GM21737 (cell line): ENCODE results near the gene RAN.
"Not testable (repeated sequence)": the region's sequence is repeated elsewhere in the genome, so short reads cannot be mapped to it uniquely, and the experiment has no call there.

Experiments
- ATAC-seq: cut with Tn5 transposase; IDR thresholded peaks from one replicate; pipeline ENCODE4 v1.9.1; 2021; ENCODE audit warnings: mild to moderate bottlenecking, moderate library complexity; ENCODE audit not compliant: unreplicated experiment

RAN gene

GRCh38 chr12:130871286-130872178 is at the start of gene RAN:
Gene RAN, plus strand, starts transcription at chr12:130872066. Its CDS starts 528 bp downstream, at chr12:130872594.
- ATAC-seq, result peak; percentile 78

DNA sequence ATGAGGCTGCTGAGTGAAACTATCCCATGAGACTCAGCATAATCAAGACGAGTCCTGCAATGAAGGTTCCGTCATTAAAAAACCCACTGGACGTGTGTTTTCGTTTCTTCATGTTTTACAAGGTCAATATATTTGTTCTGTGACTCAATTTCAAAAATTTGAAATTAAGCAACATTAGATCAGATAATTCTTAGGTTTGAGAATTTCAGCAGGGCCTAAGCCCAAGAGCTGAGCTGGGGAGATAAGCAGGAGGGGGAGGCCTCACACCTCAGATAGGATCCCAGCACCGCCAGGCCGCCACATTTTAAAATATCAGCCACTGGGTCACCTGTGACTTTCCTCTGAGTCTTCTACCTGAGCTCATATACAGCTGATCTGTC is 46.1 kb upstream of the RAN start:
- no peak for ATAC-seq

DNA sequence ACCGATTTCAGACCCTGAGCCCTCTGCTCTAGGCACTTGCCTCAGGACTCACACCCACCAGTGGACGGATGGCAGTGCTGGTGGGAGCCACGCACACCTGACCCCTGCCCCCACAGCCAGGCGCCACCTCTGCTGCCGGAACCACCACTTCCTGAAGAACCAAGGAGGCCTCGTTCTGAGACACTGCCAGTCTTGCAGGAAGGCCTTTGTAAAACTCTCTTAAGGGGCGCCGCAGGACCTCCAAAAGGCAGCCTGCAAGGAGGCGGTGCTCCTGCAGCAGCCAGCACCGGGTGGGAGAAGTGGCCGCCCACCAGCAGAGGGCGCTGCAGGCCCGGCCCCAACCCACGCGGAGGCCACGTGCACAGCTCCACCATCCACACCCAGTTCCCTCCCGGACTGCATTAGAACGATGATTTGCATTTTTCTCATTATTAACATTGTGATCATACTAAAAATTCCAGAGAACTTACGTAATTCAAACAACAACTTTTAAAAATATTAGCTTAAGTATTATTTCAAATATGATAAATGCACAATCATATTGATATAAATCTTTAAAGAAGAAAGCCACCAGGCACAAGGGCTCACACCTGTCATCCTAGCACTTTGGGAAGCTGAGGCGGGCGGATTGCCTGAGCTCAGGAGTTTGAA is 45.6 kb upstream of the RAN start:
- no peak for ATAC-seq

DNA sequence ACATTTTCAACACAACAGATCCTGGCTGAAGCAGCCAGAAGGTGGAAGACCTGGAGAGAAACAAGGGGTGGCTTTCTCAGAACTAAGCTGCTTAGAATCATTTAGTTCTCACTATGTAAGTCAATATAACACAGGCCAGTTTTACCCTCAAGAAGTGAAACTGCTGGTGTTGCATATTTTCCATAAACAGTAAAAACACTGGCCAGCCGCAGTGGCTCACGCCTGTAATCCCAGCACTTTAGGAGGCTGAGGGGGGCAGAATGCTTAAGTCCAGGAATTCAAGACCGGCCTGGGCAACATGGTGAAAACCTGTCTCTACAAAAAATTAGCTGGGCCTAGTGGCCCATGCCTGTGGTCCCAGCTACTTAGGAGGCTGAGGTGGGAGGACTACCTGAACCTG is 44.4 kb upstream of the RAN start:
- ATAC-seq, result no peak

DNA sequence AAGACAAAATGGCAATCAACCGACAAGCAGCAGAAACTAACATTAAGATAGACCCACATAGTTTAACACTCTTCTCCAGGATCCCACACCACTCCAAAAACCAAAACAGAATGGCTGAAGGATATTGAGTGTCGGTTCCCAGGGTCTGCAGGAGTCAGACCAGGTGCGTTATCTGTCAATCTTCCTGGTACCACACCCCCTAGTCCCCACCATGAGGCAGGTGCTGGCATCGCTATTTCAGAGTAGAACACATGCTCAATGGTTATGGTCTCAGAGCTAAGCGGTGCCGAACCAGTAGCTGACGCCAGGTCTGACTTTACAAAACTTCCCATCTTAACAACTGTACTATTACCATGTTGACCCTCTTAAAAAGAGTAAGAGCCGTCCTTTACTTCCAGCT is 43.0 kb upstream of the RAN start:
- ATAC-seq, result no peak

DNA sequence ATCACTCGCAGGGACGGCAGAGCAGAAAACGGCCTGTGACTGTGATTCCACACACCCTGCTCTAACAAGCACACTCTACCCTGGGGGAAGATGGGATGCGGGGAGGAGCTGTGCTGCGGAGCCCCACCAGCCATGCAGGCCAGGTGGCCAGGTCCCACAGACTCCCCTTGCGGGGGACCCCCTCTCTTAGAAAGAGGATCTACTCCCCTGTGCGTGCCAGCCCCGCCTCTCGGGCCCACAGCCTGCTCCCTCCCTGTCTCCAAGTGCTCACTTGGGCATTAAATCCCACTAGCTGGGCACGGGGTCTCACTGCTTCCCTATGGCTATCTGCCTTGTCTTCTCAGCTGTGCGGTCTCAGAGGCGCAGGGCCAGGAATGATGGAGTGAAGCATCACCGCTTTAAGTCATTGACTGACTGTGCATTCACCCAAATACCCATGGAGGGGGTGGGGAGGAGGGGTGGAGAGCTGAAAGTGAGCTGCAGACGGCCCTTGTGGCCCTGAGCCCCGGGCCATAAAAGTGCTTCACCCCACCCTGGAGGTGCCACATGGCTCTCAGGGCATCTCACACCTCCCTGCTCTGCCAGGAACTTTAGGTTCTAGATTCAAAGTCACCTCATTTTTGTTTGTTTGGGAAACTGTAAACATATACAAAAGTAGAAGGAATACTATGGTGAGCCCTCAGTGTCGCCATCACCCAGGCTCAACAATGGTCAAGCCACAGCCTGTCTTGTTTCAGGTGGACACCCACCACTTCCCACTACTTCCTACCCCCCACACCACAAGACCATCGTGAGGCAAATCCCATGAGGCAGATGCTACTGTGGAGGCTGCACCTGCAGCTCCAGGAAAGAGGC is 42.2 kb upstream of the RAN start:
- no peak for ATAC-seq

DNA sequence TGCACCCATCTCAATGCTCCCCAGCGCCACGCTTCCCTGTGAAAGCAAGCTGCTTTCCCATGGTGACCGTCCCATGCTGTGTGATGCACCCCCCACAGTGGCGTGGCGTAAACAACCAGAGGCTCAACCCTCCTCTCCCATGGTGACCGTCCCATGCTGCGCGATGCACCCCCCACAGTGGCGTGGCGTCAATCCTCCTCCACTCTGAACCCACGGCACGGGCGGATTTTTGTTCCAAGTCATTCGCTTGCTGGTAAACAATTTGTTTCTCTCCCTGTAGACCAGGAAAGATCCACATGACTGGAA is 41.7 kb upstream of the RAN start:
- ATAC-seq, result no peak

DNA sequence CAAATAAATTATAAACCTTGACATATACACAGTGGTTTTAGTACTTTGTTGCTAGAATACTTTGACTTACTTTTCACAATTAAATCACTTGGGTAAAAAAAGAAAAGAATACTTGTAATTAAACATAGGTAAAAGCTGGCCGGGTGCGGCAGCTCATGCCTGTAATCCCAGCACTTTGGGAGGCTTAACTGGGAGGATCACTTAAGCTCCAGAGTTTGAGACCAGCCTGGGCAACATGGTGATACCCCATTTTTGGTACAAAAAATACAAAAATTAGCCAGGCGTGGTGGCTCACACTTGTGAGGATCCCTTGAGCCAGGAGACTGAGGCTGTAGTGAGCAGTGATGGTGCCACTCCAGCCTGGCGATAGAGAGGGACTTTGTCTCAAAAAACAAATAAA is 40.6 kb upstream of the RAN start:
- ATAC-seq, result no peak

- ATAC-seq, result no peak
Measured at GRCh38 chr12:130831876-130832405, 39.9 kb upstream of the RAN start.

GRCh38 chr12:130832561-130833209 is 39.2 kb upstream of the RAN start:
- no peak for ATAC-seq

DNA sequence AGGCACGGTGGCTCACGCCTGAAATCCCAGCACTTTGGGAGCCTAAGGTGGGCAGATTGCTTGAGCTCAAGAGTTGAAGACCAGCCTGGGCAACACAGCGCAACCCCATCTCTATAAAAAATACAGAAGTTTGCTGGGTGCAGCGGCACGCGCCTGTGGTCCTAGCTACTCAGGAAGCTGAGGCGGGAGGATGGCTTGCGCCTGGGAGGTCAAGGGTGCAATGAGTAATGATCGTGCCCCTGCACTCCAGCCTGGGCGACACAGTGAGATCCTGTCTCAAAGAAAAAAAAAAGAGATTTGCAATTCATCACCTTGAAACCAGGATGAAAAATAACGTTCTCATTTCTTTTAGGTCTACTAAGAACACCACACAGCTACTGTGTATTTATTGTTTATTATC is 36.9 kb upstream of the RAN start:
- no peak for ATAC-seq

DNA sequence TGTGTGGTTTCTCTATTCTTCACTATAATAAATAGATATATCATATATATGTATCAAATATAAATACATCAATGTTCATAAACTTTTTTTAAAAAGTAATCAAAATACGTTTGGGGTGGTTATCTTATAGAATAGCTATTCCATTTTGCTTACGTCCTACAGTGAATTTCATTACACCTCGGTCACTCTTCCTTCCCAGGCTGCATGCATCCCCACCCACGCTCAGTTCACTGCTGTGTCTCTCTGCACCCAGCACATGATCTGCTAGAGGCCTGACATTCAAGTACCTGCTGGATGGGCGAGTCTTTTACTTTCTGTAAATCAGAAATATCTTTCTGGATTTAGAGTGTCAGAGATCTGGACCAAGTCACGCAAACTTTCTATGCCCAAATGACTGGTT is 36.4 kb upstream of the RAN start:
- no peak for ATAC-seq

- ATAC-seq, result peak; percentile 16
Measured at GRCh38 chr12:130838284-130838950, 33.4 kb upstream of the RAN start.

DNA sequence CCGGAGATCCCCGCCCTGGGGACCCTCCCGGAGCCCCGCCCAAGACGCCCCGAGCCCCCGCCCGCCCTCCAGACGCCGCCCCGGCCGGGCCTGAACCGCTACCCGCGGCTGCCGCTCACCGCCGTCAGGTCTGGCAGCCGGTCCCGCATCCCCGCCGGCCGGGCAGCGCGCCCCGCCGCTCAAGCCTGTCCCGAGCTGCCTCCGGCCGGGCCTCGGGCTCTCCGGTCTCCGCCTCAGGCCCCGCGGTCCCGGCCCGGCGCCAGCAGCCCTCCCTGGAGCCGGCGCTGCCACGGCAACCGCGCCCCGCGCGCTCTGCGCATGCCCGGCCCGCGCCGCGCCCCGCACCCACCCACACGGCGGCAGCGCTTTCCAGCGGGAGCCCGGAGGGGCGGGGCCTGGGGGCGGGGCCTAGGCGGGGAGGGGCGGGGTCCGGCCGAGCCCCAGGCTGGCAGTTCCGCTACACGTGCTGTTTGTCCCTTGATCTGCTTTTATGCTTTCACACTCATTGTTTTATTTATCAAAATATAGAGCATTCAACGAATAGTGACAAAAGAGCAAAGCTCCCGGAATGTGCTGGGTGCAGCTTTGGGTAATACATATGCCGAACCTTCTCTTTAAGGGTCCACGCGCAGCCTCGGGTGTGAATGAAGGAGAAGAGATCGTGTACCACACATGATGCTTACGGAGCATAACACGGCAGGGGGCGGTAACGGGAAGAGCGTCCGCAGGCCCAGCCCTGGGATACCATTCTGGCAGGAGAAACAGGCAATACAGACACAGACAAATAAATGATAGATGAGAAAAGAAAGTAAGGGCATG is 32.7 kb upstream of the RAN start, which contains the start of gene STX2:
TSS of gene STX2 (minus strand) at position 300 of the 819 bp plus-strand sequence. CDS start at position 149, 151 bp downstream.
- ATAC-seq, result peak; percentile 90

- ATAC-seq, result no peak
Measured at GRCh38 chr12:130839770-130840404, 32.0 kb upstream of the RAN start.

DNA sequence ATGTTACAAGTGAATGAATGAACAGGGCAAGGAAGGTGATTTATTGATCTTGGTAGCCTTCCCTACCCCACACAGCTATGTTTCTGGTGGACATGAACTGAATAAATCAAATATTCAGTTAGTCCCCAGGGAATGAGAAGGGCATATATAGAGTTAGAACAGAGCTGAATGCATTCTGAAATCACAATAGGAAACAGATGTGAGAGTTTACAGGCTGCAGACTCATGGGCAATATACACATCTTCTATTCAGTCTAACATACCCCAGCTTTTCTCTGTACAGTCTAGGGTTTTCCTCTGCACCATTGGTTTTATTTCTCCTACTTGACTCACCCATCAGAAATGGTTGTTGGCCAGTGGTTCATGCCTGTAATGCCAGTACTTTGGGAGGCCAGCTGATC is 25.5 kb upstream of the RAN start:
- no peak for ATAC-seq

GRCh38 chr12:130847112-130847511 is 24.8 kb upstream of the RAN start:
- ATAC-seq, result no peak

DNA sequence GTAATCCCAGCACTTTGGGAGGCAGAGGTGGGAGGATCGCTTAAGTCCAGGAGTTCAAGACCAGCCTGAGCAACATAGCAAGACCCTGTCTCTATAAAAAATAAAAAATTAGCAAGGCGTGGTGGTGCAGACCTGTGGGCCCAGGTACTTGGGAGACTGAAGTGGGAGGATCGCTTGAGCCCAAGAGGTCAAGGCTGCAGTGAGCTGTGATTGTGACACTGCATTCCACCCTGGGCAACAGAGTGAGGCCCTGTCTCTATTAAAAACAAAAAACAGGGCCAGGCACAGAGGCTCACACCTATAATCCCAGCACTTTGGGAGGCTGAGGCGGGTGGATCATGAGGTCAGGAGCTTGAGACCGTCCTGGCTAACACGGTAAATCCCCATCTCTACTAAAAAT is 23.8 kb upstream of the RAN start:
- ATAC-seq, result not testable (repeated sequence)

DNA sequence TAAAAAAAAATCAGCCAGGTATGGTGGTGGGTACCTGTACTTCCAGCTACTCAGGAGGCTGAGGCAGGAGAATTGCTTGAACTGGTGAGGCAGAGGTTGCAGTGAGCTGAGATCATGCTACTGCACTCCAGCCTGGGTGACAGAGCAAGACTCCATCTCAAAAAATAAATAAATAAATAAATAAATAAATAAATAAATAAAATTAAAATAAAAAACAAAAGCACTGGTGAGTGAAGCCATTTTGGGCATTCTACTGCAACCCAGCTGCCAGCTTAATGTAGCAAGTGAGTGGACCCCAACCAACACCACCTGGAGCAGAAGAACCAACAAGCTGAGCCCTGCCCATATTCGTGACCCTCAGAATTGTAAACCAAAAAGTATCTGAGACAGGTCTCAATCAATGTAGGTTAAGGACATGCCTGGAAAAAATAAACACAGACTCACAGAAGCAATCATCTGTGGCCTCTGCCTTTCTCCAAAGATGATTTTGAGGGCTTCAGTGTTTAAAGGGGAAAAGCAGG is 23.0 kb upstream of the RAN start:
- not testable (repeated sequence) for ATAC-seq
